ENCODE results near the gene DES.

- no peak for TF ChIP-seq POLR2AphosphoS5 (IDR thresholded peaks at IDR 0.05)
- TF ChIP-seq, protein P1, sequence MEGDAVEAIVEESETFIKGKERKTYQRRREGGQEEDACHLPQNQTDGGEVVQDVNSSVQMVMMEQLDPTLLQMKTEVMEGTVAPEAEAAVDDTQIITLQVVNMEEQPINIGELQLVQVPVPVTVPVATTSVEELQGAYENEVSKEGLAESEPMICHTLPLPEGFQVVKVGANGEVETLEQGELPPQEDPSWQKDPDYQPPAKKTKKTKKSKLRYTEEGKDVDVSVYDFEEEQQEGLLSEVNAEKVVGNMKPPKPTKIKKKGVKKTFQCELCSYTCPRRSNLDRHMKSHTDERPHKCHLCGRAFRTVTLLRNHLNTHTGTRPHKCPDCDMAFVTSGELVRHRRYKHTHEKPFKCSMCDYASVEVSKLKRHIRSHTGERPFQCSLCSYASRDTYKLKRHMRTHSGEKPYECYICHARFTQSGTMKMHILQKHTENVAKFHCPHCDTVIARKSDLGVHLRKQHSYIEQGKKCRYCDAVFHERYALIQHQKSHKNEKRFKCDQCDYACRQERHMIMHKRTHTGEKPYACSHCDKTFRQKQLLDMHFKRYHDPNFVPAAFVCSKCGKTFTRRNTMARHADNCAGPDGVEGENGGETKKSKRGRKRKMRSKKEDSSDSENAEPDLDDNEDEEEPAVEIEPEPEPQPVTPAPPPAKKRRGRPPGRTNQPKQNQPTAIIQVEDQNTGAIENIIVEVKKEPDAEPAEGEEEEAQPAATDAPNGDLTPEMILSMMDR (IDR thresholded peaks at IDR 0.05) = no peak
- TF ChIP-seq POLR2A (IDR thresholded peaks at IDR 0.05) = no peak
- TF ChIP-seq EP300 (IDR thresholded peaks at IDR 0.05) = no peak
Measured at GRCh38 chr2:219422952-219423534, 4.9 kb downstream of the DES start.
